HL-60 (cell line): ENCODE measurements around the gene GDPD5.

Experiments
- CTCF ChIP-seq: IDR thresholded peaks from one replicate; pipeline ENCODE4 v1.5.1; 2011; ENCODE audit warnings: low read length, control low read depth, inconsistent platforms; ENCODE audit not compliant: insufficient read depth
- GABPA ChIP-seq: IDR thresholded peaks from 2 replicates; pipeline ENCODE4 v1.6.1; 2012; ENCODE audit warnings: low read depth
- POLR2AphosphoS5 ChIP-seq: IDR thresholded peaks from 2 replicates; pipeline ENCODE4 v1.6.1; 2012; ENCODE audit warnings: low read depth
- SPI1 ChIP-seq: IDR thresholded peaks from 2 replicates; pipeline ENCODE4 v1.6.1; 2012; ENCODE audit warnings: low read depth, mild to moderate bottlenecking, borderline replicate concordance
- TF ChIP-seq, protein P1 (sequence below): IDR thresholded peaks from 2 replicates; pipeline ENCODE4 v1.6.1; 2012; ENCODE audit warnings: low read depth; ENCODE audit not compliant: insufficient replicate concordance

DNA sequence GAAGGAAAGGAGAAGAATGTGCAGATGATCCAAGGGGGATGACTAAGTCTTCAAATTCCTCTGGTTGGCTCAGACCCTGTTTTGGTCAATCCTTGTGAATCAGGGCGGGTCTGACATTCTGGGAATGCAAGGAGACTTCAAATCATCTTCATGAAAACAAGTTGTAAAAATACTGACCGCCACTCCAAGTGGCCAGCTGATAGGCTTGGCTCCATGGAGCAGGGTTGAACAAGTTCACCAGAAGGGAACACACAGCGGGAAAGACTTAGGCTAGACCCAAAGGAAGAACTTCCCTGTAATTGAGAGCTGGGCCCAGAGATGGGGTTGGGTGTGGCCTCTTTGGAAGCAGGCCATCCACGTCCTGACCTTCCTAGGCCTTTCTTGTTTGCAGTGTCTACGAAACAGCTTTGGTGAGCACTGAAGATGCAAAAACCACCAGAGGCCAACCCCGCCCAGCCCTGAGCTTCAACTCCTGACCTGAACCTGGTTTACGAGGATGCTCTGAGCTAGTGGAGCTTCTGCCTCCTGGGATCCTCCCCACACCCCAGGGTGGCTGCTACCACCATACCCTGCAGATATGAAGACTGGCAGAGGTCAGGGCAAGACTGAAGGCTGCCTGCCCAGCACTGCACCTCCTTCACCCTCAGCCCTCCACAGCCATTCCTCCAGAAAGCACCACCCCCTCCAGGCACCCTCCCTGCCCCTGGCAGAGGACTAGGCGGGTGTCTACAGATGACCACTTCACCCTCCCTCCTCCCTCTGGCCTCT lies 26.1 kb downstream of the GDPD5 start:
- TF ChIP-seq CTCF (no peak), POLR2AphosphoS5 (no peak), GABPA (no peak), SPI1 (no peak)
- TF ChIP-seq, protein P1, sequence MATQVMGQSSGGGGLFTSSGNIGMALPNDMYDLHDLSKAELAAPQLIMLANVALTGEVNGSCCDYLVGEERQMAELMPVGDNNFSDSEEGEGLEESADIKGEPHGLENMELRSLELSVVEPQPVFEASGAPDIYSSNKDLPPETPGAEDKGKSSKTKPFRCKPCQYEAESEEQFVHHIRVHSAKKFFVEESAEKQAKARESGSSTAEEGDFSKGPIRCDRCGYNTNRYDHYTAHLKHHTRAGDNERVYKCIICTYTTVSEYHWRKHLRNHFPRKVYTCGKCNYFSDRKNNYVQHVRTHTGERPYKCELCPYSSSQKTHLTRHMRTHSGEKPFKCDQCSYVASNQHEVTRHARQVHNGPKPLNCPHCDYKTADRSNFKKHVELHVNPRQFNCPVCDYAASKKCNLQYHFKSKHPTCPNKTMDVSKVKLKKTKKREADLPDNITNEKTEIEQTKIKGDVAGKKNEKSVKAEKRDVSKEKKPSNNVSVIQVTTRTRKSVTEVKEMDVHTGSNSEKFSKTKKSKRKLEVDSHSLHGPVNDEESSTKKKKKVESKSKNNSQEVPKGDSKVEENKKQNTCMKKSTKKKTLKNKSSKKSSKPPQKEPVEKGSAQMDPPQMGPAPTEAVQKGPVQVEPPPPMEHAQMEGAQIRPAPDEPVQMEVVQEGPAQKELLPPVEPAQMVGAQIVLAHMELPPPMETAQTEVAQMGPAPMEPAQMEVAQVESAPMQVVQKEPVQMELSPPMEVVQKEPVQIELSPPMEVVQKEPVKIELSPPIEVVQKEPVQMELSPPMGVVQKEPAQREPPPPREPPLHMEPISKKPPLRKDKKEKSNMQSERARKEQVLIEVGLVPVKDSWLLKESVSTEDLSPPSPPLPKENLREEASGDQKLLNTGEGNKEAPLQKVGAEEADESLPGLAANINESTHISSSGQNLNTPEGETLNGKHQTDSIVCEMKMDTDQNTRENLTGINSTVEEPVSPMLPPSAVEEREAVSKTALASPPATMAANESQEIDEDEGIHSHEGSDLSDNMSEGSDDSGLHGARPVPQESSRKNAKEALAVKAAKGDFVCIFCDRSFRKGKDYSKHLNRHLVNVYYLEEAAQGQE = no peak
